K562 (cell line): ENCODE measurements around the gene TPRX2. TPM values are rescaled to one million over a fixed set of nuclear protein-coding genes. Genes with fewer than 3 reads are reported as not detected.

Experiments
- HBP1 ChIP-seq: fragments of 450-650 bp; formaldehyde crosslinking; IDR thresholded peaks from 2 replicates; pipeline ENCODE4 v1.4.0; 2022; ENCODE audit warnings: missing genetic modification characterization
- HDAC2 ChIP-seq: fragments of 450-650 bp; IDR thresholded peaks from 2 replicates; pipeline ENCODE4 v1.6.1; 2016; ENCODE audit warnings: mild to moderate bottlenecking
- OTX1 ChIP-seq: fragments of 450-650 bp; formaldehyde crosslinking; IDR thresholded peaks from 2 replicates; pipeline ENCODE4 v1.4.0; 2022; ENCODE audit warnings: mild to moderate bottlenecking
- RAD21 ChIP-seq, 2 experiments: fragments of 250-450 bp in 1 of 2; fragments of 450-650 bp in 1 of 2; sonication (Bioruptor Pico) in 1 of 2; formaldehyde crosslinking in 1 of 2; IDR thresholded peaks in 1 of 2; conservative IDR thresholded peaks in 1 of 2; 2 replicates each; pipeline versions ENCODE4 v1.4.0 to v1.8.0; 2020 to 2022; ENCODE audit warnings: mild to moderate bottlenecking in 2 of 2, moderate library complexity in 1 of 2
- RBM14 ChIP-seq: fragments of 200-400 bp; formaldehyde crosslinking; IDR thresholded peaks from 2 replicates; pipeline ENCODE4 v1.6.1; 2018; ENCODE audit warnings: low read depth, mild to moderate bottlenecking, low read length, moderate library complexity, borderline replicate concordance; ENCODE audit not compliant: insufficient read depth
- REST ChIP-seq, 2 experiments: fragments of 450-650 bp; formaldehyde crosslinking in 1 of 2; IDR thresholded peaks; 2 replicates each; pipeline versions ENCODE4 v1.4.0 to v1.6.1; 2014 to 2020; ENCODE audit warnings: mild to moderate bottlenecking in 2 of 2, borderline replicate concordance in 1 of 2, low read depth in 1 of 2
- RUNX1 ChIP-seq: sonication (generic); IDR thresholded peaks from 2 replicates; pipeline ENCODE4 v1.6.1; 2016; ENCODE audit warnings: antibody characterized with exemption, low read depth
- SNAPC5 ChIP-seq: fragments of 250-450 bp; sonication (Bioruptor Pico); IDR thresholded peaks from 2 replicates; pipeline ENCODE4 v1.8.0; 2021; ENCODE audit warnings: moderate library complexity, mild to moderate bottlenecking, inconsistent platforms
- TFAP4 ChIP-seq: sonication (generic); formaldehyde crosslinking; IDR thresholded peaks from 2 replicates; pipeline ENCODE4 v1.8.0; 2022; ENCODE audit warnings: missing genetic modification reagents, mild to moderate bottlenecking, moderate library complexity, borderline replicate concordance
- TSC22D4 ChIP-seq: fragments of 450-650 bp; IDR thresholded peaks from 2 replicates; pipeline ENCODE4 v1.6.1; 2016; ENCODE audit warnings: missing genetic modification characterization, missing biosample characterization, control low read depth
- ZBTB7A ChIP-seq: IDR thresholded peaks from 2 replicates; pipeline ENCODE4 v1.6.1; 2011; ENCODE audit warnings: low read depth, mild to moderate bottlenecking, low read length, moderate library complexity, borderline replicate concordance; ENCODE audit not compliant: control insufficient read depth
- ZNF140 ChIP-seq: fragments of 250-450 bp; sonication (Bioruptor Pico); IDR thresholded peaks from 2 replicates; pipeline ENCODE4 v1.8.0; 2021; ENCODE audit warnings: moderate library complexity, mild to moderate bottlenecking, inconsistent platforms
- ZNF41 ChIP-seq: fragments of 250-450 bp; sonication (Bioruptor Pico); conservative IDR thresholded peaks from 2 replicates; pipeline ENCODE4 v1.4.0; 2020; ENCODE audit warnings: mild to moderate bottlenecking
- ZNF57 ChIP-seq: fragments of 450-650 bp; formaldehyde crosslinking; IDR thresholded peaks from 2 replicates; pipeline ENCODE4 v1.4.0; 2020; ENCODE audit warnings: mild to moderate bottlenecking, moderate library complexity
- polyA plus RNA-seq, 8 experiments: library from polyadenylated mRNA; depleted of rRNA in 4 of 8; stranded (reverse) in 5 of 8; unstranded in 3 of 8; fragments of >200 nt; fragmentation: Nextera tagmentation in 2 of 8; fragmentation: Illumina TruSeq in 1 of 8; extraction: Ambion mirVana in 2 of 8; extraction: Trizol in 1 of 8; gene quantifications; 2 replicates each; pipeline versions ENCODE4 v1.2.1 to v1.2.3, GENCODE V29; 2011 to 2014; ENCODE audit warnings: inconsistent platforms in 1 of 8, missing spikeins in 1 of 8
- total RNA-seq, 7 experiments: library from RNA; depleted of rRNA in 6 of 7; stranded (reverse); fragments of >200 nt in 6 of 7; fragmentation: Illumina TruSeq in 2 of 7; extraction: Trizol in 2 of 7; gene quantifications; 2 replicates each; pipeline versions ENCODE4 v1.2.1 to v1.2.3, GENCODE V29; 2011 to 2021; ENCODE audit warnings: low replicate concordance in 1 of 7

TPRX2 gene
- total and polyA plus RNA-seq, 9 of the 15 experiments (the other 6 are each of a cell fraction or from before 2014, with no cell fraction given), result not detected

GRCh38 chr19:47813304-47813994 lies 45.6 kb upstream of the TPRX2 start (continued):
- TF ChIP-seq REST (IDR thresholded peaks at IDR 0.05; ENCODE audit: borderline replicate concordance), result peak; percentile 24; the same call in 1 of the 2 replicates
- no peak for TF ChIP-seq REST (CRISPR knock-in tag; IDR thresholded peaks at IDR 0.05; ENCODE audit: low read depth)
- peak; percentile 70; the same call in 1 of the 2 replicates for TF ChIP-seq ZBTB7A
- no peak for TF ChIP-seq ZNF140 (CRISPR knock-in tag)
- peak; percentile 35; the same call in 1 of the 2 replicates for TF ChIP-seq TFAP4 (CRISPR knock-in tag)
- no peak for TF ChIP-seq HBP1
- TF ChIP-seq RBM14, result no peak
- no peak for TF ChIP-seq TSC22D4
- no peak for TF ChIP-seq HDAC2
- no peak for TF ChIP-seq OTX1 (CRISPR knock-in tag)
- TF ChIP-seq SNAPC5 (CRISPR knock-in tag), result no peak
- 0 out of 2 replicates have a peak, but pooled peaks have one; percentile 31 for TF ChIP-seq RUNX1
- TF ChIP-seq RAD21 (CRISPR knock-in tag; conservative IDR thresholded peaks at IDR 0.05 in 1 of 2, IDR thresholded peaks at IDR 0.05 in 1 of 2), result peak in 1 of 2 experiments; percentile 51; a peak in 2 of 4 replicates
- no peak for TF ChIP-seq ZNF41
- TF ChIP-seq ZNF57 (CRISPR knock-in tag), result no peak
